ENCODE data around the gene CCL14. TPM values are rescaled to one million over a fixed set of nuclear protein-coding genes. Genes with fewer than 3 reads are reported as not detected.
A peak's percentile ranks its signal among the peaks of the same experiment; 100 is the strongest.

Gene CCL14
- total RNA-seq, 1 donor from 2014 or later, result not detected

DNA sequence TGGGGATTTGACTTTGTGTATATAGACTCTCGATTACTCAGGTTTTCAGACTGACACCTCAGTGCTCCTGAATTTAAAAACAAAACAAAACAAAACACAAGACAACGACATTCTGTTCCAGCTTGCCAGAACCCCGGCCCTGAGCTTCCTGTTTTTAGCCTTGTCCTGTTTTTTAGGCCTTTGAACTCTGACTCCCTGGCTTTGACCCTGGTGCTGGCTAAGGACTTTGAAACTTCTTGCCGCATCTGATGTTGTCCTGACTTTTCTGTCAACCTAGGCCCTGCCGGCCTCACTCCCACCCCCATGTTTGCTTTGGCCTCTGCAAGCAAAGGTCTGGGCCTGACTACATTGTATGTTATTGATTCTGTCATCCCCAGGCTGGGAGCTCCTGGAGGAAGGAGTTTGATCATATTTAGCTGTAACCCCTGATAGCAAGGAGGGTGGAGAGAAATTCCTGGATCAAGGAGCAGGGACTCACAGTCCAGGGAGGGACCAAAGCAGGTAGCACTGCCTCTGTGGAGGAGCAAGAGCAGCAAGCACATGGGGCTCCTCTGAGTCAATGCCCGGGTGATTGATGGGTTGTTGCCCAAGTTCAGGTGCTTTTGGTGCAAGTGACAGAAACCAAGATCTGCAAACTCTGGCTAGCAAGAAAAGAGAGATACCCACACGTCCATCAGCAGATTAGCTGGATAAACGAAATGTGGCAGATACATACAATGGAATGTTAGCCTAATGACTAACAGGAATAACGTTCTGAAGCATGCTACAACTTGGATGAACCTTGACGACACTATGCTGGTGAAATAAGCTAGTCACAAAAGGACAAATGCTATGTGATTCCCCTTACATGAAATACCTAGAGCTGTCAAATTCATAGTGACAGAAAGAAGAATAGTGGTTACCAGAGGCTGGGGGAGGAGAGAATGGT, 12.9 kb downstream of the CCL14 start:
- Histone ChIP-seq H3K36me3 (ENCODE audit: control insufficient read depth, insufficient read depth, low read length) (no peaks in the 10 kb centered on the region), H3K27me3 (ENCODE audit: control insufficient read depth, insufficient read depth, low read length) (no peaks in the 10 kb centered on the region), H3K4me3 (ENCODE audit: low read depth, low read length) (no peak overlapping the region)
- DNase-seq (ENCODE audit: low read depth), result no peak
- TF ChIP-seq, protein P1, sequence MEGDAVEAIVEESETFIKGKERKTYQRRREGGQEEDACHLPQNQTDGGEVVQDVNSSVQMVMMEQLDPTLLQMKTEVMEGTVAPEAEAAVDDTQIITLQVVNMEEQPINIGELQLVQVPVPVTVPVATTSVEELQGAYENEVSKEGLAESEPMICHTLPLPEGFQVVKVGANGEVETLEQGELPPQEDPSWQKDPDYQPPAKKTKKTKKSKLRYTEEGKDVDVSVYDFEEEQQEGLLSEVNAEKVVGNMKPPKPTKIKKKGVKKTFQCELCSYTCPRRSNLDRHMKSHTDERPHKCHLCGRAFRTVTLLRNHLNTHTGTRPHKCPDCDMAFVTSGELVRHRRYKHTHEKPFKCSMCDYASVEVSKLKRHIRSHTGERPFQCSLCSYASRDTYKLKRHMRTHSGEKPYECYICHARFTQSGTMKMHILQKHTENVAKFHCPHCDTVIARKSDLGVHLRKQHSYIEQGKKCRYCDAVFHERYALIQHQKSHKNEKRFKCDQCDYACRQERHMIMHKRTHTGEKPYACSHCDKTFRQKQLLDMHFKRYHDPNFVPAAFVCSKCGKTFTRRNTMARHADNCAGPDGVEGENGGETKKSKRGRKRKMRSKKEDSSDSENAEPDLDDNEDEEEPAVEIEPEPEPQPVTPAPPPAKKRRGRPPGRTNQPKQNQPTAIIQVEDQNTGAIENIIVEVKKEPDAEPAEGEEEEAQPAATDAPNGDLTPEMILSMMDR (IDR thresholded peaks at IDR 0.05; ENCODE audit: insufficient read depth, low read length, poor library complexity, severe bottlenecking), result no peak

DNA sequence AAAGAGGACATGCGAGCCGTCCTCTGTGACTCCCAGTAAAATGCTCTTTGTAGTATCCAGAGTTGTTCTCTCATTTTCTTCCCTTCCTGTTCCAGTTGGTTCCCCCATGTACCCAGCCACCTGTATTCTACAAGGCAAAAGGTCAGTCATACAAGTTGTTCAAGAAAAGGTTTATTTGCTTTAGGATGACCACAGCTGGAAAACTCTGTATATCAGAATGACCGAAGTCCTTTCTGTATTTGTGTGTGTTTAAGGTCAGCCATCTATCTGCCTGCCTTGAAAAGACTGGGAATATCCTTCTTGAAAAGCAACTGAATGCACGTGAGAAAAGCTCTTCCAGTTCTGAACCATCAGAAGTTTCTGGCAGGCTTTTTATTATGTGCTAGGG, 13.6 kb downstream of the CCL14 start:
- no peak for DNase-seq (ENCODE audit: low read depth)
- Histone ChIP-seq H3K36me3 (ENCODE audit: control insufficient read depth, insufficient read depth, low read length) (no peaks in the 10 kb centered on the region), H3K27me3 (ENCODE audit: control insufficient read depth, insufficient read depth, low read length) (no peaks in the 10 kb centered on the region), H3K4me3 (ENCODE audit: low read depth, low read length) (no peak overlapping the region)
- TF ChIP-seq, protein P1 (IDR thresholded peaks at IDR 0.05; ENCODE audit: insufficient read depth, low read length, poor library complexity, severe bottlenecking), result no peak

DNA sequence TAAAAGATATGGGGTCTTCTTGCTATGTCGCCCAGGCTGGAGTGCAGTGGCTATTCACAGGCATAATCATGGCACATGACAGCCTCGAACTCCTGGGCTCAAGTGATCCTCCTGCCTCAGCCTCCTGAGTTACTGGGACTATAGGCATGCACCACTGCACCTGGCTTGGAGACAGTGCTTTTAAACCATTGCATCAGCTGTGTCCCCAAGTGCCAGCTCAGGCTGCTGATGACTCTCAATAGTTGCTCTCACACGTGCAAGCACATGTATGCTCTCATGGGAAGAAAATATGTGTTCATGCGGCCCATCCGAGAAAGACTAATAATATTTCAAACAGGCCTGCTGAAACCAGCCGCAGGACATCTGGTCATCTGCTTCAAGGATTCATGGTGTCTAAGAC, 14.0 kb downstream of the CCL14 start:
- no peak for DNase-seq (ENCODE audit: low read depth)
- Histone ChIP-seq H3K36me3 (ENCODE audit: control insufficient read depth, insufficient read depth, low read length) (no peaks in the 10 kb centered on the region), H3K27me3 (ENCODE audit: control insufficient read depth, insufficient read depth, low read length) (no peaks in the 10 kb centered on the region), H3K4me3 (ENCODE audit: low read depth, low read length) (no peak overlapping the region)
- TF ChIP-seq, protein P1 (IDR thresholded peaks at IDR 0.05; ENCODE audit: insufficient read depth, low read length, poor library complexity, severe bottlenecking), result no peak

DNA sequence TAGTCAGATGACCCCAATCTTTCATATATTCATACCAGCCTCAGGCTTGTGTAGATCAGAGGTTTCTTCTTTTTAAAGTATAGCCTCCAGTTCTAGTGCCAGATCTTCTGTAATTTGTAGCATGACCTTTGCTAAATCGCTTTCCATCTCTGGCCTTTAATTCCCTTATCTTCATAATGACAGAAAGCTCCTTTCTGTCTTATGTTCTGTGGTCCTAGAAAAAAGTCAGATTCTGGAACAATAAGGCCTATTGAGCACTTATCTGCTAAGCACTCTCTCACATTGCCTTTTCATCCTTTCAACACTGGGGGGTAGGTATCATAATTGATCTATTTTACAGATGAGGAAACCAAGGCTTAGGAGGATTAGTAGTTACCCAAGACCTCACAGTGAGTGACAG, 14.5 kb downstream of the CCL14 start:
- Histone ChIP-seq H3K4me3 (ENCODE audit: low read depth, low read length) (no peak overlapping the region), H3K27me3 (ENCODE audit: control insufficient read depth, insufficient read depth, low read length) (no peaks in the 10 kb centered on the region), H3K36me3 (ENCODE audit: control insufficient read depth, insufficient read depth, low read length) (no peaks in the 10 kb centered on the region)
- no peak for DNase-seq (ENCODE audit: low read depth)
- TF ChIP-seq, protein P1 (IDR thresholded peaks at IDR 0.05; ENCODE audit: insufficient read depth, low read length, poor library complexity, severe bottlenecking), result no peak

DNA sequence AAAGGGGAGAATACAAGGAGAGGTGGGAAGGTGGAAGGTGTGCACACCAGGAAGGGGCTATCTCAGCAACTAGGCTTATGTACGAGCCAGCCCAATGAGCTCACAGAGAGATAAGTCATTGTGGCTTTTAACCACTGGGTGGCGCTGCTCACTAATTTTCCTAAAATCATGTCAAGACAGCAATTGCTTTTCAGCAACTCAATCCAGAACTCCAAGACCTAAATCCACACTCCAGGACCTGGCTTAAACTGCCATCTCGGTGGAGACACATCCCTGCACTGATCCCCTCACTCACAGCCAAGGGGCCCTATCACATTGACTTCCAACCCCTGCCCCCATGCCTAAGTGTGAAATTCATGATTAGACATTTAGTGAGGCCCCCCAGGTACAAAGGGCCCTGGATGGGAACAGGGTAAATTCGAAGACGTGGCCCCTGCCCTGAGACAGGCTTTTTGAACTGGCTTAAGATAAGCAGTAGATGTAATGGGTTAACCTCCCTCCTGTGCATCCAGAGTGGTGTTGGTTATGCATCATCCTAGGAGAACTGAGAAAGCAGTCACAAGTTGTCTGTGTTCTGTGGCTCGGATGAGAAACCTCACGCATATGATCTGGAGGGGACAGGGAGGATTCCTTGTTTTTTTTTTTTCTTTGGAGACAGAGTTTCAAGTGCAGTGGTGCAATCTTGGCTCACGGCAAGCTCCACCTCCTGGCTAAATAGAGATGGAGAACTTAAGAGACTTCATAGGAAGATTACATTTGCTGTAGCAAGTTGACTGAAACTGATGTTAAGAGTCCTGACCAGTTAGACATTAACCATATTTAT, 16.8 kb downstream of the CCL14 start:
- Histone ChIP-seq H3K27me3 (ENCODE audit: control insufficient read depth, insufficient read depth, low read length) (no peaks in the 10 kb centered on the region), H3K36me3 (ENCODE audit: control insufficient read depth, insufficient read depth, low read length) (no peaks in the 10 kb centered on the region), H3K4me3 (ENCODE audit: low read depth, low read length) (no peak overlapping the region)
- TF ChIP-seq, protein P1 (IDR thresholded peaks at IDR 0.05; ENCODE audit: insufficient read depth, low read length, poor library complexity, severe bottlenecking), result peak; percentile 71
- peak; percentile 26 for DNase-seq (ENCODE audit: low read depth)
